ENCODE data around the gene ANTXR2.
A peak's percentile ranks its signal among the peaks of the same experiment; 100 is the strongest.

ANTXR2 gene

GRCh38 chr4:80036306-80036705 is 36.7 kb downstream of the ANTXR2 start:
- H3K27ac ChIP-seq, result peak overlapping the region in 17 of 21 experiments; percentile 19 to 72 (median 42)
- H3K4me3 ChIP-seq, result no peak overlapping the region

- no peak overlapping the region for H3K27ac ChIP-seq
Observed at GRCh38 chr4:80035336-80035735, 37.7 kb downstream of the ANTXR2 start.

GRCh38 chr4:80033581-80033980 is 39.4 kb downstream of the ANTXR2 start:
- Histone ChIP-seq H3K27ac (no peak overlapping the region), H3K4me3 (no peak overlapping the region)

More at GRCh38 chr4:80035336-80035735, 37.7 kb downstream of the ANTXR2 start:
- H3K4me3 ChIP-seq, result no peak overlapping the region

GRCh38 chr4:80029364-80029763 is 43.7 kb downstream of the ANTXR2 start:
- H3K4me3 ChIP-seq, result no peak overlapping the region
- no peak overlapping the region for H3K27ac ChIP-seq

- Histone ChIP-seq H3K27ac (no peak overlapping the region), H3K4me3 (no peak overlapping the region)
Observed at GRCh38 chr4:80027611-80028010, 45.4 kb downstream of the ANTXR2 start.

- H3K4me3 ChIP-seq, result no peak overlapping the region
Observed at GRCh38 chr4:80026100-80026499, 46.9 kb downstream of the ANTXR2 start.

GRCh38 chr4:80024335-80024734 is 48.7 kb downstream of the ANTXR2 start:
- Histone ChIP-seq H3K27ac (no peak overlapping the region), H3K4me3 (no peak overlapping the region)

More at GRCh38 chr4:80026100-80026499, 46.9 kb downstream of the ANTXR2 start:
- no peak overlapping the region for H3K27ac ChIP-seq

GRCh38 chr4:80022282-80022681 is 50.7 kb downstream of the ANTXR2 start:
- Histone ChIP-seq H3K27ac (no peak overlapping the region), H3K4me3 (no peak overlapping the region)

GRCh38 chr4:80017125-80017854 is 55.7 kb downstream of the ANTXR2 start:
- H3K27ac ChIP-seq, result peak overlapping the region in 10 of 21 experiments; percentile 20 to 74 (median 46)
- no peak overlapping the region for H3K4me3 ChIP-seq

GRCh38 chr4:80016506-80016905 is 56.5 kb downstream of the ANTXR2 start:
- Histone ChIP-seq H3K27ac (peak overlapping the region in 7 of 21 experiments; percentile 20 to 74 (median 49)), H3K4me3 (no peak overlapping the region)

- Histone ChIP-seq H3K27ac (peak overlapping the region in 2 of 21 experiments; percentile 26 to 69), H3K4me3 (no peak overlapping the region)
Observed at GRCh38 chr4:80015407-80016189, 57.4 kb downstream of the ANTXR2 start.

GRCh38 chr4:80014531-80014930 is 58.5 kb downstream of the ANTXR2 start:
- Histone ChIP-seq H3K27ac (no peak overlapping the region), H3K4me3 (no peak overlapping the region)

- Histone ChIP-seq H3K27ac (peak overlapping the region in 2 of 21 experiments; percentile 16 to 35), H3K4me3 (no peak overlapping the region)
Observed at GRCh38 chr4:80012291-80012690, 60.7 kb downstream of the ANTXR2 start.

- Histone ChIP-seq H3K27ac (peak overlapping the region in 3 of 21 experiments; percentile 16 to 42 (median 17)), H3K4me3 (no peak overlapping the region)
Observed at GRCh38 chr4:80011636-80012236, 61.3 kb downstream of the ANTXR2 start.

GRCh38 chr4:80010316-80010715 is 62.7 kb downstream of the ANTXR2 start:
- Histone ChIP-seq H3K4me3 (no peak overlapping the region), H3K27ac (peak overlapping the region in 1 of 21 experiments; percentile 11)

GRCh38 chr4:80009806-80010205 is 63.2 kb downstream of the ANTXR2 start:
- peak overlapping the region in 1 of 21 experiments; percentile 11 for H3K27ac ChIP-seq
- no peak overlapping the region for H3K4me3 ChIP-seq

GRCh38 chr4:80008971-80009370 is 64.1 kb downstream of the ANTXR2 start:
- Histone ChIP-seq H3K27ac (peak overlapping the region in 1 of 21 experiments; percentile 75), H3K4me3 (no peak overlapping the region)

GRCh38 chr4:80008351-80008750 is 64.7 kb downstream of the ANTXR2 start:
- no peak overlapping the region for H3K4me3 ChIP-seq
- peak overlapping the region in 4 of 21 experiments; percentile 27 to 75 (median 36) for H3K27ac ChIP-seq

GRCh38 chr4:80007745-80008149 is 65.3 kb downstream of the ANTXR2 start:
- no peak overlapping the region for H3K4me3 ChIP-seq
- H3K27ac ChIP-seq, result peak overlapping the region in 7 of 21 experiments; percentile 15 to 76 (median 29)

Measured in skin epidermis (tissue), 12 donors.